8988T (cell line): Measurements from ENCODE around the gene DIAPH2.

ENCODE experiments used
- DNase-seq: peaks from one replicate; pipeline ENCODE4 v3.0.0; 2011

The DIAPH2 gene

GRCh38 chrX:96982161-96982560 is 297.5 kb downstream of the DIAPH2 start:
- DNase-seq, result no peak

- no peak for DNase-seq
Observed at GRCh38 chrX:96984538-96984937, 299.9 kb downstream of the DIAPH2 start.

GRCh38 chrX:96985046-96985445 is 300.4 kb downstream of the DIAPH2 start:
- DNase-seq, result no peak

GRCh38 chrX:96987228-96987627 is 302.6 kb downstream of the DIAPH2 start:
- DNase-seq, result no peak

GRCh38 chrX:96989830-96990571 is 305.4 kb downstream of the DIAPH2 start:
- no peak for DNase-seq

- DNase-seq, result no peak
Observed at GRCh38 chrX:96994093-96994492, 309.5 kb downstream of the DIAPH2 start.

- no peak for DNase-seq
Observed at GRCh38 chrX:96997196-96997595, 312.6 kb downstream of the DIAPH2 start.

- DNase-seq, result no peak
Observed at GRCh38 chrX:97000682-97001368, 316.2 kb downstream of the DIAPH2 start.

GRCh38 chrX:97006167-97006566 is 321.5 kb downstream of the DIAPH2 start:
- no peak for DNase-seq

GRCh38 chrX:97009391-97009790 is 324.7 kb downstream of the DIAPH2 start:
- no peak for DNase-seq

- DNase-seq, result no peak
Observed at GRCh38 chrX:97011540-97011939, 326.9 kb downstream of the DIAPH2 start.

- DNase-seq, result no peak
Observed at GRCh38 chrX:97016106-97016505, 331.5 kb downstream of the DIAPH2 start.

- DNase-seq, result no peak
Observed at GRCh38 chrX:97021680-97022079, 337.0 kb downstream of the DIAPH2 start.

- no peak for DNase-seq
Observed at GRCh38 chrX:97026406-97026805, 341.8 kb downstream of the DIAPH2 start.

GRCh38 chrX:97027384-97027922 is 342.8 kb downstream of the DIAPH2 start:
- no peak for DNase-seq

- no peak for DNase-seq
Observed at GRCh38 chrX:97030463-97030862, 345.8 kb downstream of the DIAPH2 start.

GRCh38 chrX:97030947-97031346 is 346.3 kb downstream of the DIAPH2 start:
- DNase-seq, result no peak

GRCh38 chrX:97039363-97040029 is 354.9 kb downstream of the DIAPH2 start:
- DNase-seq, result no peak

- DNase-seq, result no peak
Observed at GRCh38 chrX:97045470-97045869, 360.8 kb downstream of the DIAPH2 start.

GRCh38 chrX:97046867-97047266 is 362.2 kb downstream of the DIAPH2 start:
- DNase-seq, result no peak

- no peak for DNase-seq
Observed at GRCh38 chrX:97050392-97050791, 365.8 kb downstream of the DIAPH2 start.

- no peak for DNase-seq
Observed at GRCh38 chrX:97057349-97057909, 372.8 kb downstream of the DIAPH2 start.

- DNase-seq, result no peak
Observed at GRCh38 chrX:97060020-97060419, 375.4 kb downstream of the DIAPH2 start.
